ENCODE data around the gene EIF3I.

DNA sequence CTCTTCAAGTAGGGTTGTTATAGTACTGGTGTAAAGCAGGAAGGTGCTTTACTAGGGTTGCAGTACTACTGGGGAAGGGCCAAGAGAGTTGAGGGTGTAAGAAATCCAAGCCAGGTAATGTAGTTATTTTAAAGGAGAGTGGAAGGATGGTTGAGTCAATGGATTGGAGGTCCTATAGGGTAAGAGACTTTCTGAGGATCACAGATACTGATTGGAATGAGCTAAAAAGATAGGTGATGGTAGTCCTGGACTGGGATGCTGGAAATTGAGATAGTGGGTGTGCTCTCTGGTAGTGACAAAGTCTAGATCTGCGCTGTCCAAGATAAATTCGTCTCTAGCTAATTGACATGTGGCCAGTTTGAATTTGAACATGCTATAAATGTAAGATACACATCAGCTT lies 35.7 kb upstream of the EIF3I start:
- TF ChIP-seq, protein P1, sequence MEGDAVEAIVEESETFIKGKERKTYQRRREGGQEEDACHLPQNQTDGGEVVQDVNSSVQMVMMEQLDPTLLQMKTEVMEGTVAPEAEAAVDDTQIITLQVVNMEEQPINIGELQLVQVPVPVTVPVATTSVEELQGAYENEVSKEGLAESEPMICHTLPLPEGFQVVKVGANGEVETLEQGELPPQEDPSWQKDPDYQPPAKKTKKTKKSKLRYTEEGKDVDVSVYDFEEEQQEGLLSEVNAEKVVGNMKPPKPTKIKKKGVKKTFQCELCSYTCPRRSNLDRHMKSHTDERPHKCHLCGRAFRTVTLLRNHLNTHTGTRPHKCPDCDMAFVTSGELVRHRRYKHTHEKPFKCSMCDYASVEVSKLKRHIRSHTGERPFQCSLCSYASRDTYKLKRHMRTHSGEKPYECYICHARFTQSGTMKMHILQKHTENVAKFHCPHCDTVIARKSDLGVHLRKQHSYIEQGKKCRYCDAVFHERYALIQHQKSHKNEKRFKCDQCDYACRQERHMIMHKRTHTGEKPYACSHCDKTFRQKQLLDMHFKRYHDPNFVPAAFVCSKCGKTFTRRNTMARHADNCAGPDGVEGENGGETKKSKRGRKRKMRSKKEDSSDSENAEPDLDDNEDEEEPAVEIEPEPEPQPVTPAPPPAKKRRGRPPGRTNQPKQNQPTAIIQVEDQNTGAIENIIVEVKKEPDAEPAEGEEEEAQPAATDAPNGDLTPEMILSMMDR (IDR thresholded peaks at IDR 0.05), result no peak
- TF ChIP-seq POLR2A (IDR thresholded peaks at IDR 0.05), result no peak
